Measurements from ENCODE around the gene PEPD.

The PEPD gene

DNA sequence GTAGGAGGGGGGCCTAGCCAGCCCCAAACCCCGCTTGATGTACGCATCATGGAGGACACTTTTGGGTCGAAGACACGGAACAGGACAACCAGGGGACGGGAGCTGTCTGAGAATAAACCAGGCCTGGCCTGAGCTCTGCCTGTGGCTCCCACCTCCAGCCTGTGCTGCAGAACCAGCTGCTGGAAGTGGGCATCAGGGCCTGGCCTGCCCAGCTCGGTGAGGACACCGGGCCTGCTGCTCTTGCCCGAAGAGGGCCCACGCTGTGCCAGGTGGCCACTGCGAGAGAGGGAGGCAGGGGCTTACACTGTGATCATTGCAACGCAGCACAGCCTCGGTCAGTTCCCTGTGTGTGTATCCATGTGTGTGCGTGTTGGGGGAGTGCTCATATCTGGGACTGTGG, 113.5 kb downstream of the PEPD start:
- H3K27ac ChIP-seq (ENCODE audit: low read depth, low read length), result no peak overlapping the region
- no peak for TF ChIP-seq EZH2phosphoT487 (conservative IDR thresholded peaks at IDR 0.05; ENCODE audit: low read length)
- TF ChIP-seq, protein P1, sequence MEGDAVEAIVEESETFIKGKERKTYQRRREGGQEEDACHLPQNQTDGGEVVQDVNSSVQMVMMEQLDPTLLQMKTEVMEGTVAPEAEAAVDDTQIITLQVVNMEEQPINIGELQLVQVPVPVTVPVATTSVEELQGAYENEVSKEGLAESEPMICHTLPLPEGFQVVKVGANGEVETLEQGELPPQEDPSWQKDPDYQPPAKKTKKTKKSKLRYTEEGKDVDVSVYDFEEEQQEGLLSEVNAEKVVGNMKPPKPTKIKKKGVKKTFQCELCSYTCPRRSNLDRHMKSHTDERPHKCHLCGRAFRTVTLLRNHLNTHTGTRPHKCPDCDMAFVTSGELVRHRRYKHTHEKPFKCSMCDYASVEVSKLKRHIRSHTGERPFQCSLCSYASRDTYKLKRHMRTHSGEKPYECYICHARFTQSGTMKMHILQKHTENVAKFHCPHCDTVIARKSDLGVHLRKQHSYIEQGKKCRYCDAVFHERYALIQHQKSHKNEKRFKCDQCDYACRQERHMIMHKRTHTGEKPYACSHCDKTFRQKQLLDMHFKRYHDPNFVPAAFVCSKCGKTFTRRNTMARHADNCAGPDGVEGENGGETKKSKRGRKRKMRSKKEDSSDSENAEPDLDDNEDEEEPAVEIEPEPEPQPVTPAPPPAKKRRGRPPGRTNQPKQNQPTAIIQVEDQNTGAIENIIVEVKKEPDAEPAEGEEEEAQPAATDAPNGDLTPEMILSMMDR (IDR thresholded peaks at IDR 0.05; ENCODE audit: insufficient read depth, low read length, poor library complexity, severe bottlenecking), result no peak
- H3K36me3 ChIP-seq (ENCODE audit: low read length), result no peaks in the 10 kb centered on the region
- no peaks in the 10 kb centered on the region for H3K79me2 ChIP-seq (ENCODE audit: insufficient read depth, low read length)
- no peaks in the 10 kb centered on the region for H3K9me3 ChIP-seq (ENCODE audit: insufficient read depth, low read length)
- H3K27me3 ChIP-seq (ENCODE audit: low read length), result no peaks in the 10 kb centered on the region
- H4K20me1 ChIP-seq (ENCODE audit: low read depth, low read length), result no peaks in the 10 kb centered on the region
- no peak overlapping the region for H3K4me2 ChIP-seq (ENCODE audit: low read depth, low read length, poor library complexity, severe bottlenecking)
- H3K9me2 ChIP-seq (replicated peaks; ENCODE audit: insufficient read depth, low read length), result no peaks in the 10 kb centered on the region
- no peak overlapping the region for H2AFZ ChIP-seq (ENCODE audit: low read depth, low read length, severe bottlenecking)
- no peak overlapping the region for H3K9ac ChIP-seq (ENCODE audit: low read length)
- H3F3A ChIP-seq (ENCODE audit: insufficient read depth), result no peaks in the 10 kb centered on the region
- H3K4me3 ChIP-seq (ENCODE audit: insufficient read depth, low read length, poor library complexity, severe bottlenecking), result no peak overlapping the region

DNA sequence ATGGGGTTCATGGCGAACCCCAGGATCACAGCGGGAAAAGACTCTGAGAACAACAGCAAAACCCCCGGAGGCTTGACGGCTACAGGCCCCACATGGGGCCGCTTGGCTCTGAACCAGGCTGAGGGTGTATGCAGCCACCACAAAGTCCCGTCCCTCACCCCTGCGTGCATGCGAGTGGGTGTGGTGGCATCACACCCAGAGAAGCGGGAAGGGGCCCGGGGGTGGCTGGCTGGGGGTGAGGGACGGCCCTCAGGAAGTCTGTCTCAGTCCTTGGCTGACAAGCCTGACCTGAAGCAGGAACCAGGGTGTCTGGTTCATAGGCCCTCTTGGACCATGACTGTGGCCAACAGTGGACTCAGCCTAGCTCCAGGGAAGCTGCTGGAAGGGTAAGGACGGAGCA, 113.9 kb downstream of the PEPD start:
- no peaks in the 10 kb centered on the region for H4K20me1 ChIP-seq (ENCODE audit: low read depth, low read length)
- H3K27ac ChIP-seq (ENCODE audit: low read depth, low read length), result no peak overlapping the region
- no peaks in the 10 kb centered on the region for H3K9me2 ChIP-seq (replicated peaks; ENCODE audit: insufficient read depth, low read length)
- H3K79me2 ChIP-seq (ENCODE audit: insufficient read depth, low read length), result no peaks in the 10 kb centered on the region
- no peak overlapping the region for H2AFZ ChIP-seq (ENCODE audit: low read depth, low read length, severe bottlenecking)
- H3K9me3 ChIP-seq (ENCODE audit: insufficient read depth, low read length), result no peaks in the 10 kb centered on the region
- no peak overlapping the region for H3K9ac ChIP-seq (ENCODE audit: low read length)
- H3K4me2 ChIP-seq (ENCODE audit: low read depth, low read length, poor library complexity, severe bottlenecking), result no peak overlapping the region
- TF ChIP-seq, protein P1 (IDR thresholded peaks at IDR 0.05; ENCODE audit: insufficient read depth, low read length, poor library complexity, severe bottlenecking), result no peak
- H3F3A ChIP-seq (ENCODE audit: insufficient read depth), result no peaks in the 10 kb centered on the region
- no peaks in the 10 kb centered on the region for H3K36me3 ChIP-seq (ENCODE audit: low read length)
- H3K4me3 ChIP-seq (ENCODE audit: insufficient read depth, low read length, poor library complexity, severe bottlenecking), result no peak overlapping the region
- H3K27me3 ChIP-seq (ENCODE audit: low read length), result no peaks in the 10 kb centered on the region

DNA sequence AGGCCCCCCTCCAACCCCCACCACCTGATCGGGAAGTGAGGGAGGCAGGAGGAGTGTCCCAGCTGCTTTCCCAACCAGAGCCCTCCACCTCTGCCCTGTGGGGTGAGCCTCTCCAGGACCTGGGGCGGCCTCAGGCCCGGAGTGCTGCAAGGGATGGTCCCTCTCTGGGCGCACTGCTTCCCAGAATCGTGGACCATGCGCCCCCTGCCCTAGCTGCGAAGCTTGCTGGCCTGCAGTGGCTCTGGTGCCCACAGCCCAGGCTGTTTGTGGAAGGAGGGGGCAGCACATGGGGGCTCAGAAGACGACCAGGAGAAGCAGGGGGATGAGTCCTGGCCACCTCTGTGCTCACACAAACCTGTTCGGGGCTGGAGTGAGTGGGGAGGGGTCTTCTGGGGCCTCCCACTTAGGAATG, 114.4 kb downstream of the PEPD start:
- H3K27ac ChIP-seq (ENCODE audit: low read depth, low read length), result no peak overlapping the region
- TF ChIP-seq, protein P1 (IDR thresholded peaks at IDR 0.05; ENCODE audit: insufficient read depth, low read length, poor library complexity, severe bottlenecking), result no peak
- no peak for TF ChIP-seq EZH2phosphoT487 (conservative IDR thresholded peaks at IDR 0.05; ENCODE audit: low read length)
- H3K27me3 ChIP-seq (ENCODE audit: low read length), result no peaks in the 10 kb centered on the region
- H3K36me3 ChIP-seq (ENCODE audit: low read length), result no peaks in the 10 kb centered on the region
- H3K9ac ChIP-seq (ENCODE audit: low read length), result no peak overlapping the region
- H4K20me1 ChIP-seq (ENCODE audit: low read depth, low read length), result no peaks in the 10 kb centered on the region
- no peaks in the 10 kb centered on the region for H3F3A ChIP-seq (ENCODE audit: insufficient read depth)
- no peaks in the 10 kb centered on the region for H3K79me2 ChIP-seq (ENCODE audit: insufficient read depth, low read length)
- H3K4me2 ChIP-seq (ENCODE audit: low read depth, low read length, poor library complexity, severe bottlenecking), result no peak overlapping the region
- no peaks in the 10 kb centered on the region for H3K9me2 ChIP-seq (replicated peaks; ENCODE audit: insufficient read depth, low read length)
- no peak overlapping the region for H3K4me3 ChIP-seq (ENCODE audit: insufficient read depth, low read length, poor library complexity, severe bottlenecking)
- no peaks in the 10 kb centered on the region for H3K9me3 ChIP-seq (ENCODE audit: insufficient read depth, low read length)
- H2AFZ ChIP-seq (ENCODE audit: low read depth, low read length, severe bottlenecking), result no peak overlapping the region
